Keratinocyte (primary cell): ENCODE measurements around the gene ATXN10.

Experiments used
- CTCF ChIP-seq, 3 experiments: IDR thresholded peaks in 1 of 3; conservative IDR thresholded peaks in 1 of 3; optimal IDR thresholded peaks in 1 of 3; 2 replicates in 2 of 3; 3 replicates in 1 of 3; pipeline versions ENCODE3 to v1.5.1; 2011; ENCODE audit warnings: low read length in 3 of 3, mild to moderate bottlenecking in 3 of 3, moderate library complexity in 2 of 3, control low read depth in 1 of 3, inconsistent platforms in 1 of 3; ENCODE audit not compliant: insufficient read depth in 2 of 3; ENCODE audit errors: extremely low read depth in 1 of 3
- EZH2 ChIP-seq: IDR thresholded peaks from one replicate; pipeline ENCODE4 v1.6.1; 2012; ENCODE audit warnings: inconsistent platforms, mild to moderate bottlenecking, low read length, moderate library complexity

- TF ChIP-seq CTCF (optimal IDR thresholded peaks at IDR 0.05 in 1 of 3, IDR thresholded peaks at IDR 0.05 in 1 of 3, conservative IDR thresholded peaks at IDR 0.05 in 1 of 3; ENCODE audit: extremely low read depth in 1 of 3, insufficient read depth in 2 of 3, low read length in 3 of 3) (no peak), EZH2 (no peak)
Observed at GRCh38 chr22:45645150-45645525, 26.5 kb upstream of the ATXN10 start.
